K562 (cell line): ENCODE data around the gene NEMP1. TPM values are rescaled to one million over a fixed set of nuclear protein-coding genes. Genes with fewer than 3 reads are reported as not detected.
A peak's percentile ranks its signal among the peaks of the same experiment; 100 is the strongest.

Experiments used
- ADNP ChIP-seq: fragments of 200-800 bp; sonication (Bioruptor generic); IDR thresholded peaks from 2 replicates; pipeline ENCODE4 v1.6.1; 2016; ENCODE audit warnings: missing genetic modification characterization, missing compliant biosample characterization
- BRCA1 ChIP-seq, 2 experiments: fragments of 450-650 bp in 1 of 2; sonication (generic) in 1 of 2; formaldehyde crosslinking in 1 of 2; IDR thresholded peaks; 2 replicates each; pipeline versions ENCODE4 v1.5.0 to v1.6.1; 2017 to 2020; ENCODE audit warnings: mild to moderate bottlenecking in 1 of 2, missing genetic modification reagents in 1 of 2
- CBFB ChIP-seq: sonication (generic); formaldehyde crosslinking; IDR thresholded peaks from 2 replicates; pipeline ENCODE4 v1.4.0; 2020; ENCODE audit warnings: mild to moderate bottlenecking, missing genetic modification reagents
- EP400 ChIP-seq: fragments of 450-650 bp; IDR thresholded peaks from 2 replicates; pipeline ENCODE4 v1.6.1; 2017; ENCODE audit warnings: antibody characterized with exemption, mild to moderate bottlenecking, moderate library complexity
- ETV1 ChIP-seq: fragments of 450-650 bp; conservative IDR thresholded peaks from 2 replicates; pipeline ENCODE4 v1.6.1; 2016; ENCODE audit warnings: missing genetic modification characterization, control low read depth, low read depth, missing compliant biosample characterization
- GTF2F1 ChIP-seq: IDR thresholded peaks from 2 replicates; pipeline ENCODE4 v1.6.1; 2011; ENCODE audit warnings: low read depth, low read length, improper control_type of control experiment
- HDAC2 ChIP-seq: fragments of 450-650 bp; IDR thresholded peaks from 2 replicates; pipeline ENCODE4 v1.6.1; 2016; ENCODE audit warnings: mild to moderate bottlenecking
- MYC ChIP-seq, 2 experiments: fragments of 250-450 bp in 1 of 2; sonication (Bioruptor Pico) in 1 of 2; IDR thresholded peaks; 2 replicates each; pipeline versions ENCODE4 v1.5.1 to v1.6.1; 2012 to 2021; ENCODE audit warnings: low read depth in 2 of 2, borderline replicate concordance in 1 of 2, improper control_type of control experiment in 1 of 2, low read length in 1 of 2, mild to moderate bottlenecking in 1 of 2, moderate library complexity in 1 of 2
- RREB1 ChIP-seq: fragments of 250-450 bp; sonication (Bioruptor Pico); IDR thresholded peaks from 2 replicates; pipeline ENCODE4 v1.4.0; 2020
- SMAD1 ChIP-seq: fragments of 150-350 bp; IDR thresholded peaks from 2 replicates; pipeline ENCODE4 v1.6.1; 2014; ENCODE audit warnings: low read length, low read depth; ENCODE audit not compliant: partially characterized antibody
- SPI1 ChIP-seq: IDR thresholded peaks from 2 replicates; pipeline ENCODE4 v1.6.1; 2011; ENCODE audit warnings: low read depth, low read length, control low read depth, borderline replicate concordance
- TAL1 ChIP-seq: fragments of 450-650 bp; IDR thresholded peaks from 2 replicates; pipeline ENCODE4 v1.6.1; 2016; ENCODE audit warnings: mild to moderate bottlenecking
- ZNF140 ChIP-seq: fragments of 250-450 bp; sonication (Bioruptor Pico); IDR thresholded peaks from 2 replicates; pipeline ENCODE4 v1.8.0; 2021; ENCODE audit warnings: moderate library complexity, mild to moderate bottlenecking, inconsistent platforms
- ZNF232 ChIP-seq: sonication (generic); formaldehyde crosslinking; IDR thresholded peaks from 2 replicates; pipeline ENCODE4 v1.8.0; 2022; ENCODE audit warnings: mild to moderate bottlenecking, missing genetic modification reagents
- ZNF507 ChIP-seq: conservative IDR thresholded peaks from 2 replicates; pipeline ENCODE4 v1.6.1; 2017; ENCODE audit warnings: missing genetic modification characterization, missing compliant biosample characterization
- polyA plus RNA-seq, 8 experiments: library from polyadenylated mRNA; depleted of rRNA in 4 of 8; stranded (reverse) in 5 of 8; unstranded in 3 of 8; fragments of >200 nt; fragmentation: Nextera tagmentation in 2 of 8; fragmentation: Illumina TruSeq in 1 of 8; extraction: Ambion mirVana in 2 of 8; extraction: Trizol in 1 of 8; gene quantifications; 2 replicates each; pipeline versions ENCODE4 v1.2.1 to v1.2.3, GENCODE V29; 2011 to 2014; ENCODE audit warnings: inconsistent platforms in 1 of 8, missing spikeins in 1 of 8
- total RNA-seq, 7 experiments: library from RNA; depleted of rRNA in 6 of 7; stranded (reverse); fragments of >200 nt in 6 of 7; fragmentation: Illumina TruSeq in 2 of 7; extraction: Trizol in 2 of 7; gene quantifications; 2 replicates each; pipeline versions ENCODE4 v1.2.1 to v1.2.3, GENCODE V29; 2011 to 2021; ENCODE audit warnings: low replicate concordance in 1 of 7
- TF ChIP-seq, protein P1 (sequence below), 2 experiments: IDR thresholded peaks in 1 of 2; conservative IDR thresholded peaks in 1 of 2; 2 replicates each; pipeline ENCODE4 v1.6.1; 2016; ENCODE audit warnings: low read depth in 2 of 2, mild to moderate bottlenecking in 1 of 2, missing compliant biosample characterization in 1 of 2, missing genetic modification characterization in 1 of 2, moderate library complexity in 1 of 2

NEMP1 gene
- total and polyA plus RNA-seq, 9 of the 15 experiments (the other 6 are each of a cell fraction or from before 2014, with no cell fraction given): 9.5 to 82.2 (median 41.2) TPM

- TF ChIP-seq CBFB (CRISPR knock-in tag): no peak
- TF ChIP-seq HDAC2: peak; percentile 42; the same call in 1 of the 2 replicates
- no peak for TF ChIP-seq SPI1
- no peak for TF ChIP-seq GTF2F1
- no peak for TF ChIP-seq ZNF140
- TF ChIP-seq BRCA1 (IDR thresholded peaks at IDR 0.05): no peak
- TF ChIP-seq BRCA1 (CRISPR knock-in tag; IDR thresholded peaks at IDR 0.05): no peak
- TF ChIP-seq EP400: peak; percentile 62; the same call in 1 of the 2 replicates
- TF ChIP-seq RREB1 (CRISPR knock-in tag): no peak
- TF ChIP-seq ZNF507: no peak
- no peak for TF ChIP-seq SMAD1
- no peak for TF ChIP-seq ADNP (tag)
- TF ChIP-seq TAL1: peak; percentile 39; the same call in 1 of the 2 replicates
- peak; percentile 86 for TF ChIP-seq MYC (IDR thresholded peaks at IDR 0.05; ENCODE audit: low read depth, low read length)
- 0 out of 2 replicates have a peak, but pooled peaks have one; percentile 19 for TF ChIP-seq MYC (CRISPR knock-in tag; IDR thresholded peaks at IDR 0.05; ENCODE audit: borderline replicate concordance, low read depth)
- TF ChIP-seq ZNF232 (CRISPR knock-in tag): no peak
- peak; percentile 67 for TF ChIP-seq ETV1 (tag)
- TF ChIP-seq, protein P1, sequence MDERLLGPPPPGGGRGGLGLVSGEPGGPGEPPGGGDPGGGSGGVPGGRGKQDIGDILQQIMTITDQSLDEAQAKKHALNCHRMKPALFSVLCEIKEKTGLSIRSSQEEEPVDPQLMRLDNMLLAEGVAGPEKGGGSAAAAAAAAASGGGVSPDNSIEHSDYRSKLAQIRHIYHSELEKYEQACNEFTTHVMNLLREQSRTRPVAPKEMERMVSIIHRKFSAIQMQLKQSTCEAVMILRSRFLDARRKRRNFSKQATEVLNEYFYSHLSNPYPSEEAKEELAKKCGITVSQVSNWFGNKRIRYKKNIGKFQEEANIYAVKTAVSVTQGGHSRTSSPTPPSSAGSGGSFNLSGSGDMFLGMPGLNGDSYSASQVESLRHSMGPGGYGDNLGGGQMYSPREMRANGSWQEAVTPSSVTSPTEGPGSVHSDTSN (CRISPR knock-in tag; IDR thresholded peaks at IDR 0.05; ENCODE audit: low read depth): no peak
- TF ChIP-seq, protein P1 (tag; conservative IDR thresholded peaks at IDR 0.05; ENCODE audit: low read depth): peak; percentile 54; the same call in 1 of the 2 replicates
Observed at GRCh38 chr12:57027011-57027804, 51.4 kb downstream of the NEMP1 start (continued).
